IPS-18a (cell line): ENCODE data around the gene PDE4B.

Experiments
- H3K27ac ChIP-seq: one replicate; pipeline ENCODE4 v1.5.1; 2013; ENCODE audit warnings: low read length
- H3K27me3 ChIP-seq: one replicate; pipeline ENCODE4 v1.6.1; 2013; ENCODE audit warnings: mild to moderate bottlenecking, low read length; ENCODE audit not compliant: control insufficient read depth, insufficient read depth
- H3K36me3 ChIP-seq: one replicate; pipeline ENCODE4 v1.6.1; 2013; ENCODE audit warnings: low read depth, low read length; ENCODE audit not compliant: control insufficient read depth
- H3K4me1 ChIP-seq: one replicate; pipeline ENCODE4 v1.6.1; 2013; ENCODE audit warnings: low read depth, low read length; ENCODE audit not compliant: control insufficient read depth
- H3K4me3 ChIP-seq: one replicate; pipeline ENCODE4 v1.5.1; 2013; ENCODE audit warnings: low read length
- H3K9ac ChIP-seq: one replicate; pipeline ENCODE4 v1.6.1; 2013; ENCODE audit warnings: mild to moderate bottlenecking, low read length, moderate library complexity
- H3K9me3 ChIP-seq: one replicate; pipeline ENCODE4 v1.6.1; 2013; ENCODE audit warnings: low read depth, low read length; ENCODE audit not compliant: control insufficient read depth

Gene PDE4B

DNA sequence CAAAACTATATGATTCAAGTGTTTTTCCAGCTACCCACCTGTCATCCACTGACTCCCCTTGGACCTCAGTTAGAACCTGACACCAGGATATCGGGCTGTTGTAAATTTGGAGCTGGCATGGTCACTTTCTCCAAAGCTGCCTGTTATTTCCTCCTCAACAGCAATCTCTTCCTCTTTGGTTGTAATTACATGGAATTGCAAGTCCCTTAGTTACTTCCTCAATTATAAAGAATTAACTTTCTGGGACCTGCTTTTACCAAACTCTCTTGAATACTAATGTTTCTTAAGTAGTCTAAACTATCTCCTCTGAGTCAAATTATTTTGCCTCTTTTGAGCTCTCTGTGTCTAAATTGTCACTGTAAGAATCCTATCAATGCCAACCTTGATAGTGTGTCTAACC lies 590.9 kb downstream of the PDE4B start:
- Histone ChIP-seq H3K27ac (no peak overlapping the region), H3K9ac (no peak overlapping the region), H3K4me3 (no peak overlapping the region), H3K36me3 (no peaks in the 10 kb centered on the region), H3K27me3 (no peaks in the 10 kb centered on the region), H3K4me1 (no peaks in the 10 kb centered on the region), H3K9me3 (peaks cover 28% of the 10 kb centered on the region)

- H3K27me3 ChIP-seq = no peaks in the 10 kb centered on the region
- H3K9ac ChIP-seq = no peak overlapping the region
- H3K9me3 ChIP-seq = peaks cover 28% of the 10 kb centered on the region
- H3K4me1 ChIP-seq = no peaks in the 10 kb centered on the region
- no peaks in the 10 kb centered on the region for H3K36me3 ChIP-seq
- H3K4me3 ChIP-seq = no peak overlapping the region
- H3K27ac ChIP-seq = no peak overlapping the region
Measured at GRCh38 chr1:66384258-66384921, 591.7 kb downstream of the PDE4B start.

GRCh38 chr1:66386712-66387111 lies 594.0 kb downstream of the PDE4B start:
- no peak overlapping the region for H3K4me3 ChIP-seq
- H3K9ac ChIP-seq = no peak overlapping the region
- H3K27me3 ChIP-seq = no peaks in the 10 kb centered on the region
- H3K9me3 ChIP-seq = peaks cover 28% of the 10 kb centered on the region
- H3K27ac ChIP-seq = no peak overlapping the region
- no peaks in the 10 kb centered on the region for H3K4me1 ChIP-seq
- H3K36me3 ChIP-seq = no peaks in the 10 kb centered on the region

DNA sequence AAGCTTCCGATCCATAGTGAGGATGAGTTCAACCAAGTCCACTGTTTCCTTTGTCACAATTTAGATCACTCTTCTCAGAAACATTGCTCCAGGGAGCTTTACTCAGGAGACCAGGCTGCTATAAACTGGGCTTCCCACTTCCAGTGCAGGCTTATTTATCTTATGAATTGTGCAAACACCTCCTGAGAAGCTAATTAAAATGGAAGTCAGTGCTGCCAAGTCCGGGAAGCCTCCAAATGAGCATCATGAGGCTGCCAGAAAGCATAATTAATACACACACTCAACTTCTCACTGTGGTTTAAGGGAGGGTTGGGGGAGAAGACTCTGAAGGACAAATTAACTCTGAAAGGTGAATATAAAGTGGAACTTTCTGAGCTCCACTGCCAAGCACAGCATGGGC lies 596.2 kb downstream of the PDE4B start:
- Histone ChIP-seq H3K4me1 (no peaks in the 10 kb centered on the region), H3K9ac (no peak overlapping the region), H3K4me3 (no peak overlapping the region), H3K27ac (no peak overlapping the region), H3K27me3 (no peaks in the 10 kb centered on the region), H3K9me3 (peaks cover 16% of the 10 kb centered on the region), H3K36me3 (no peaks in the 10 kb centered on the region)

- H3K27ac ChIP-seq = no peak overlapping the region
- no peak overlapping the region for H3K9ac ChIP-seq
- H3K4me1 ChIP-seq = no peaks in the 10 kb centered on the region
- no peak overlapping the region for H3K4me3 ChIP-seq
- no peaks in the 10 kb centered on the region for H3K27me3 ChIP-seq
- H3K36me3 ChIP-seq = no peaks in the 10 kb centered on the region
- H3K9me3 ChIP-seq = no peaks in the 10 kb centered on the region
Measured at GRCh38 chr1:66393586-66394287, 601.0 kb downstream of the PDE4B start.

- Histone ChIP-seq H3K27ac (no peak overlapping the region), H3K27me3 (no peaks in the 10 kb centered on the region), H3K36me3 (no peaks in the 10 kb centered on the region), H3K9me3 (no peaks in the 10 kb centered on the region), H3K9ac (no peak overlapping the region), H3K4me3 (no peak overlapping the region), H3K4me1 (no peaks in the 10 kb centered on the region)
Measured at GRCh38 chr1:66394603-66395002, 601.9 kb downstream of the PDE4B start.

DNA sequence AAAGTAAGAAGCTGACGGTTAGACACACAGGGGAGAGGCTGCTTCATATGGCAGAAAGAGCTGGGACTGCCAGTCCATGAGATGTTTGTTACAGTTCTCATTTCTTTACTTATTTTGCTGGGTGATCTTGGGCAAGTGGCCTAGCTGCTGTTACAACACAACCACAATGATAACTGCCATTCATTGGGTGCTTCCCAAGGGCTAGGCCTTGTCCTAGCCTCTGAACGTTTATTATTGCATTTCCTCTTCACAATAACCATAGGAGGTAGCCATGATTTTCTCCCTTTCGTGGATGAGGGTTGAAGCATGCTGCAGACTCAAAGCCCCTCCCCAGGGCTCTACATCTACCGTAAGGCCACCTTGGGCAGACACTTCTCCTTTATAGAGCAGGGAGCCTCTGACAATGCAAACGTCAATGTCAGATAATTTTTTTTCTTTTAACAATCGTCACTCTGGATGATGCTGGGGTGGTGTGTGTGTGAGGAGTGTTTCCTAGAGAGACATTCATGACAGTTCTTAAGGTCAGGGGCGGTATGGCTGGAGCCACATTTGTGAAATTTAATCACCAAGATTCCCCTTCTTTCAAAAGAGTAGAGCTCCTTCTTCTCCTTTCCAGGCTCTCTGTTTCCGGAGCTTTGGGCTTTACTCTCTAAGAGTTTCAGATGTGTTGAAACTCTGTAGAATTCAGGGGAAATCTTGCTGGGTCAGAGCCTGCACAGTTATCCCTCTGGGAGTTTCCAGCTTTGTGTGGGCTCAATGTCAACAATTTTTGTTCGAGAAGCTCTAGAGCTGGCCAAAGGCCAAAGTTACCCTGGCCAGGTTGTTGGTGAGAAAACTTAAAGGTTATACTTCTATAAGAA lies 602.7 kb downstream of the PDE4B start:
- H3K36me3 ChIP-seq = no peaks in the 10 kb centered on the region
- H3K27ac ChIP-seq = no peak overlapping the region
- H3K9ac ChIP-seq = no peak overlapping the region
- H3K4me1 ChIP-seq = no peaks in the 10 kb centered on the region
- H3K9me3 ChIP-seq = no peaks in the 10 kb centered on the region
- H3K4me3 ChIP-seq = no peak overlapping the region
- H3K27me3 ChIP-seq = no peaks in the 10 kb centered on the region

GRCh38 chr1:66396212-66396890 lies 603.7 kb downstream of the PDE4B start:
- H3K9me3 ChIP-seq = no peaks in the 10 kb centered on the region
- no peaks in the 10 kb centered on the region for H3K36me3 ChIP-seq
- H3K27me3 ChIP-seq = no peaks in the 10 kb centered on the region
- no peak overlapping the region for H3K4me3 ChIP-seq
- no peak overlapping the region for H3K9ac ChIP-seq
- H3K4me1 ChIP-seq = no peaks in the 10 kb centered on the region
- no peak overlapping the region for H3K27ac ChIP-seq

- H3K36me3 ChIP-seq = no peaks in the 10 kb centered on the region
- no peak overlapping the region for H3K4me3 ChIP-seq
- no peak overlapping the region for H3K9ac ChIP-seq
- H3K4me1 ChIP-seq = no peaks in the 10 kb centered on the region
- no peaks in the 10 kb centered on the region for H3K27me3 ChIP-seq
- H3K27ac ChIP-seq = no peak overlapping the region
- H3K9me3 ChIP-seq = no peaks in the 10 kb centered on the region
Measured at GRCh38 chr1:66397192-66397591, 604.5 kb downstream of the PDE4B start.

DNA sequence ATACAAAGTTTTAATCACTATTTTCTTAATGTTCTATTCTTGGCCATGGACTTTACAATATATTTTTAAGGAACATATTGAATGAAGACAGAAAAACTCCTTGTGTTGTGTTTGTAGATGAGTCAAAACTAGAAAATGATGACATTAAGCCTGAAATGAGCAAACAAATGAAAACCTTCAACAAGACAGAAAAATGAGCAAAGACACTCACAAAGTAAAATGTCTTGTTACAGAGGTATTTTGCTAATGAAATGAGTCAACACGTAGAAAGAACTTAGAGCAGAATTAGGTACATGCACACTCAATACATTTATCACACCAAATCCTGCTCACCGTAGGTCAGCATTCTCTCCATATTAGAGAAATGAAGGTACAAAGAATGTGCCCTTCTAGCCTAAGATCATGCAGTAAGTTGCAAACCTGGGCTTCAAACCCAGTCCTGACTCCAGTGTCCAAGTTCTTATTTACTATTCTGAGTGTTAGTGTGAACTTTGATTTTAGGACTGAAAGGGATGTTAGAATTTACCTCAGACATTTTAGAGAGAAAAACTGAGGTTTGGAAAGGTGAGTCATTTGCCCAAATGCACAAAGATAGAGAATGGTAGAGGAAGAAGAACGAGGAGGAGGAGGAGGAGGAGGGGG lies 607.3 kb downstream of the PDE4B start:
- Histone ChIP-seq H3K9ac (no peak overlapping the region), H3K4me3 (no peak overlapping the region), H3K27me3 (no peaks in the 10 kb centered on the region), H3K9me3 (no peaks in the 10 kb centered on the region), H3K36me3 (no peaks in the 10 kb centered on the region), H3K27ac (no peak overlapping the region), H3K4me1 (no peaks in the 10 kb centered on the region)

GRCh38 chr1:66400660-66401059 lies 608.0 kb downstream of the PDE4B start:
- no peak overlapping the region for H3K4me3 ChIP-seq
- H3K9me3 ChIP-seq = no peaks in the 10 kb centered on the region
- H3K9ac ChIP-seq = no peak overlapping the region
- no peak overlapping the region for H3K27ac ChIP-seq
- no peaks in the 10 kb centered on the region for H3K36me3 ChIP-seq
- H3K27me3 ChIP-seq = no peaks in the 10 kb centered on the region
- H3K4me1 ChIP-seq = no peaks in the 10 kb centered on the region
